ENCODE measurements around the gene CNPY1. TPM values are rescaled to one million over a fixed set of nuclear protein-coding genes. Genes with fewer than 3 reads are reported as not detected.

CNPY1 gene
- total and polyA plus RNA-seq, 9 of the 15 experiments (the other 6 are each of a cell fraction or from before 2014, with no cell fraction given): not detected

- Histone ChIP-seq H3K4me3 (no peak overlapping the region), H3K9me1 (ENCODE audit: control insufficient read depth, insufficient read depth, low read length) (no peaks in the 10 kb centered on the region), H3K27ac (ENCODE audit: extremely low read depth, low read depth, low read length) (no peak overlapping the region), H2AFZ (ENCODE audit: low read depth, low read length) (no peak overlapping the region), H3K9ac (ENCODE audit: insufficient read depth in 1 of 2, low read depth in 2 of 2, low read length in 2 of 2) (no peak overlapping the region; a peak in 1 of 4 replicates), H3K4me1 (replicated peaks in 1 of 2; ENCODE audit: control insufficient read depth in 2 of 2, insufficient read depth in 2 of 2, low read length in 2 of 2) (peaks cover 0 to 7% of the 10 kb centered on the region in 2 experiments; a peak in 1 of 5 replicates), H3K36me3 (ENCODE audit: control insufficient read depth, insufficient read depth, low read length) (no peaks in the 10 kb centered on the region), H3K4me2 (ENCODE audit: insufficient read depth, low read length) (no peak overlapping the region), H3K79me2 (ENCODE audit: control insufficient read depth, insufficient read depth, low read length) (no peaks in the 10 kb centered on the region), H3K27me3 (ENCODE audit: control insufficient read depth in 2 of 2, insufficient read depth in 2 of 2, low read length in 2 of 2) (peaks cover 67 to 73% of the 10 kb centered on the region in 2 experiments), H4K20me1 (replicated peaks; ENCODE audit: control insufficient read depth, insufficient read depth, low read length) (peaks cover 14% of the 10 kb centered on the region), H3K9me3 (replicated peaks; ENCODE audit: control insufficient read depth, insufficient read depth, low read depth, low read length) (no peaks in the 10 kb centered on the region)
- in situ Hi-C loops (cut with MboI): no loop called here
- DNase-seq (ENCODE audit: extremely low read depth in 1 of 4, low spot score in 3 of 4): no peak
- POLR2A ChIA-PET: no interaction called here
- intact Hi-C loops (cut with micrococcal nuclease): no loop called here
- CTCF ChIA-PET (ENCODE audit: low intra/inter-chr PET ratio): no interaction called here
- no peak for FAIRE-seq
- TF ChIP-seq ELK1 (CRISPR knock-in tag; IDR thresholded peaks at IDR 0.05): no peak
- no peak for TF ChIP-seq SAP30 (IDR thresholded peaks at IDR 0.05; ENCODE audit: borderline replicate concordance, insufficient read depth, low read depth, low read length, poor library complexity, severe bottlenecking)
- TF ChIP-seq ZNF644 (tag; IDR thresholded peaks at IDR 0.05; ENCODE audit: low read depth): no peak
- TF ChIP-seq CTCFL (IDR thresholded peaks at IDR 0.05; ENCODE audit: borderline replicate concordance, insufficient read depth, low read depth, low read length, poor library complexity, severe bottlenecking): no peak
- BruUV-seq (replicated peaks): no TSS peak
- 6% methylated on average over 31 of the region's 31 CpGs for WGBS (ENCODE audit: insufficient coverage, low coverage, missing lambda C conversion rate)
- no peak for ATAC-seq
These were observed 19.9 kb upstream of the CNPY1 start for GRCh38 chr7:155566011-155566836.

All from K562 (cell line).